ENCODE data around the gene MB.

- TF ChIP-seq, protein P1, sequence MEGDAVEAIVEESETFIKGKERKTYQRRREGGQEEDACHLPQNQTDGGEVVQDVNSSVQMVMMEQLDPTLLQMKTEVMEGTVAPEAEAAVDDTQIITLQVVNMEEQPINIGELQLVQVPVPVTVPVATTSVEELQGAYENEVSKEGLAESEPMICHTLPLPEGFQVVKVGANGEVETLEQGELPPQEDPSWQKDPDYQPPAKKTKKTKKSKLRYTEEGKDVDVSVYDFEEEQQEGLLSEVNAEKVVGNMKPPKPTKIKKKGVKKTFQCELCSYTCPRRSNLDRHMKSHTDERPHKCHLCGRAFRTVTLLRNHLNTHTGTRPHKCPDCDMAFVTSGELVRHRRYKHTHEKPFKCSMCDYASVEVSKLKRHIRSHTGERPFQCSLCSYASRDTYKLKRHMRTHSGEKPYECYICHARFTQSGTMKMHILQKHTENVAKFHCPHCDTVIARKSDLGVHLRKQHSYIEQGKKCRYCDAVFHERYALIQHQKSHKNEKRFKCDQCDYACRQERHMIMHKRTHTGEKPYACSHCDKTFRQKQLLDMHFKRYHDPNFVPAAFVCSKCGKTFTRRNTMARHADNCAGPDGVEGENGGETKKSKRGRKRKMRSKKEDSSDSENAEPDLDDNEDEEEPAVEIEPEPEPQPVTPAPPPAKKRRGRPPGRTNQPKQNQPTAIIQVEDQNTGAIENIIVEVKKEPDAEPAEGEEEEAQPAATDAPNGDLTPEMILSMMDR (IDR thresholded peaks at IDR 0.05): no peak
- TF ChIP-seq POLR2A (IDR thresholded peaks at IDR 0.05): no peak
These were observed 18.8 kb downstream of the MB start for GRCh38 chr22:35598396-35598710.

Data from testis (tissue), 2 donors.